OCI-LY7 (cell line): Measurements from ENCODE around the gene ABR.

Experiments used
- EZH2phosphoT487 ChIP-seq: fragments of 200-600 bp; sonication (generic); IDR thresholded peaks from 2 replicates; pipeline ENCODE4 v1.6.1; 2018; ENCODE audit warnings: low read depth, borderline replicate concordance, mild to moderate bottlenecking, mixed run types, antibody characterized with exemption, low read length, moderate library complexity, mixed read lengths
- TF ChIP-seq, protein P1 (sequence below): fragments of 200-600 bp; sonication (generic); conservative IDR thresholded peaks from 2 replicates; pipeline ENCODE4 v1.5.1; 2014; ENCODE audit warnings: mild to moderate bottlenecking, antibody characterized with exemption, low read length, moderate library complexity, mixed read lengths

- TF ChIP-seq, protein P1, sequence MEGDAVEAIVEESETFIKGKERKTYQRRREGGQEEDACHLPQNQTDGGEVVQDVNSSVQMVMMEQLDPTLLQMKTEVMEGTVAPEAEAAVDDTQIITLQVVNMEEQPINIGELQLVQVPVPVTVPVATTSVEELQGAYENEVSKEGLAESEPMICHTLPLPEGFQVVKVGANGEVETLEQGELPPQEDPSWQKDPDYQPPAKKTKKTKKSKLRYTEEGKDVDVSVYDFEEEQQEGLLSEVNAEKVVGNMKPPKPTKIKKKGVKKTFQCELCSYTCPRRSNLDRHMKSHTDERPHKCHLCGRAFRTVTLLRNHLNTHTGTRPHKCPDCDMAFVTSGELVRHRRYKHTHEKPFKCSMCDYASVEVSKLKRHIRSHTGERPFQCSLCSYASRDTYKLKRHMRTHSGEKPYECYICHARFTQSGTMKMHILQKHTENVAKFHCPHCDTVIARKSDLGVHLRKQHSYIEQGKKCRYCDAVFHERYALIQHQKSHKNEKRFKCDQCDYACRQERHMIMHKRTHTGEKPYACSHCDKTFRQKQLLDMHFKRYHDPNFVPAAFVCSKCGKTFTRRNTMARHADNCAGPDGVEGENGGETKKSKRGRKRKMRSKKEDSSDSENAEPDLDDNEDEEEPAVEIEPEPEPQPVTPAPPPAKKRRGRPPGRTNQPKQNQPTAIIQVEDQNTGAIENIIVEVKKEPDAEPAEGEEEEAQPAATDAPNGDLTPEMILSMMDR = no peak
- TF ChIP-seq EZH2phosphoT487 = no peak
These were observed 36.2 kb downstream of the ABR start for GRCh38 chr17:1143573-1143972.
